ENCODE results near the gene KCNC1. TPM values are rescaled to one million over a fixed set of nuclear protein-coding genes. Genes with fewer than 3 reads are reported as not detected.

The KCNC1 gene
- total and polyA plus RNA-seq, 2 of the 4 experiments (the other 2 are of a cell fraction) = 0.03 TPM; not detected in 1

Other genes with a start within 250 kb of the KCNC1 start
- gene USH1C, start 190.4 kb upstream of the KCNC1 start, total RNA-seq (2012; rRNA removed) = not detected in 2 replicates
- gene USH1C, start 190.4 kb upstream of the KCNC1 start, polyA plus RNA-seq (2012; rRNA removed) = not detected in 2 replicates
- gene OTOG, start 187.5 kb upstream of the KCNC1 start, total RNA-seq (2012; rRNA removed) = not detected in 2 replicates
- not detected in 2 replicates for gene OTOG, start 187.5 kb upstream of the KCNC1 start, polyA plus RNA-seq (2012; rRNA removed)
- not detected in 2 replicates for gene MYOD1, start 15.2 kb upstream of the KCNC1 start, total RNA-seq (2012; rRNA removed)
- gene MYOD1, start 15.2 kb upstream of the KCNC1 start, polyA plus RNA-seq (2012; rRNA removed) = not detected in 2 replicates